ENCODE data around the gene HHAT. TPM values are rescaled to one million over a fixed set of nuclear protein-coding genes. Genes with fewer than 3 reads are reported as not detected.

Gene HHAT
- total and polyA plus RNA-seq, 2 donors (not counting 3 experiments of a cell fraction or from before 2014, with no cell fraction given) = 2.4 to 4.3 TPM

DNA sequence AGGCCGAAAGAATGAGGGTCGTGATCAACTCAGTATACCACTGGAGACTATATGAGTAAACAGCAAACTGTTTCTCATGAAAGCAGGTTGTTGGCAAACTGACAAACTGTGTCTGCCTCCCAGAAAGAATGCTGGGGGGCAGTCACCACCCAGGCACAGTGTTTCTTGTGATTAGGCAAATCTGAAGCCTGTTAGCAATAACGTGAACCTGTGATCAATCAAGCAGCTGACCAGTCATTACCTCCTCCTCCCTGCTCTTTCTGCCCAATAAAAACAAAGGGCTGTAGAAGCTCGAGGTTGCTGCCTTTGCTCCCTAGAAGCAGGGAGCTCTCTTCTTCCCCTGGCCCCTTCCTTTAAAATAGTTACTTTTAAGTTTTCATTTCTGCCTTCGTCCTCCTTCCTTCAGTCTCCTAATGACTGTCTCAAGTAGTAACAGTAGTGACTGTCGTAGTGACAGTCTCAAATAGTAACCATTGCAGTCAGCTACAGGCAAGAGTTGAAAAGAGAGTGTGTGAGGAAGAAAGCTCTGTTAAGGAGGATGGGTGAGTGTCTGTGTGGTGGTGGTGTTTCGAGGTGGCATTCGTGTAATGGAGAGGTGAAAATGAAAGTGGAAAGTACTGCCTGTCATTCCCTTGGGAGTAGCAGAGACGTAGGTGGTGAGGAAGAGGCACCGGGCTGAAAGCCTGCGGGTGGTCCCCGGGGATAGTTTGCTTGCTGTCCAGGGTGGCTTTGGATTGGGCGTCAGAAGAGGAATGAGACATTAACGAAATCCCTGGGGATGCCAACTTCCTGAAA is 14.5 kb downstream of the HHAT start:
- CTCF ChIA-PET = interaction anchor here (0.7 to 1.2 kb wide), 2 partner anchors 18 to 78 kb away, joined by 3 to 5 read pairs; no protein-coding TSS in a partner anchor
- H3K27ac ChIP-seq (ENCODE audit: insufficient read depth, low read depth, low read length) = no peak overlapping the region
- no peaks in the 10 kb centered on the region for H3K36me3 ChIP-seq (ENCODE audit: control insufficient read depth in 2 of 2, extremely low read depth in 1 of 2, insufficient read depth in 2 of 2, low read length in 2 of 2)
- no peaks in the 10 kb centered on the region for H4K20me1 ChIP-seq (replicated peaks; ENCODE audit: control insufficient read depth, extremely low read depth, insufficient read depth, low read length)
- H3K27me3 ChIP-seq (ENCODE audit: control insufficient read depth in 2 of 2, insufficient read depth in 2 of 2, low read length in 2 of 2) = no peaks in the 10 kb centered on the region
- BruUV-seq (replicated peaks) = no TSS peak
- peak overlapping the region in 1 of 3 experiments; percentile 56 for H3K4me3 ChIP-seq (replicated peaks in 1 of 3; ENCODE audit: insufficient read depth in 1 of 3, low read depth in 1 of 3, low read length in 3 of 3)
- POLR2A ChIA-PET = interaction anchor here (1.7 kb wide), 1 partner anchor 31 kb away, joined by 4 read pairs; no protein-coding TSS in a partner anchor
- no peak overlapping the region for H3K9ac ChIP-seq (replicated peaks; ENCODE audit: extremely low read depth, insufficient read depth, low read length)
- no peaks in the 10 kb centered on the region for H3K9me1 ChIP-seq (replicated peaks; ENCODE audit: control insufficient read depth, extremely low read depth, insufficient read depth, low read length)
- TF ChIP-seq FOS (IDR thresholded peaks at IDR 0.05; ENCODE audit: borderline replicate concordance, insufficient read depth, low read length) (no peak), EZH2 (IDR thresholded peaks at IDR 0.05; ENCODE audit: borderline replicate concordance, low read depth, low read length, severe bottlenecking) (no peak), POLR2A (IDR thresholded peaks at IDR 0.05; ENCODE audit: low read depth, low read length) (no peak), GATA2 (IDR thresholded peaks at IDR 0.05; ENCODE audit: insufficient read depth, insufficient read length, low read depth, low read length) (no peak), JUN (IDR thresholded peaks at IDR 0.05; ENCODE audit: borderline replicate concordance, insufficient read depth, insufficient read length, low read depth) (no peak), POLR2AphosphoS5 (IDR thresholded peaks at IDR 0.05; ENCODE audit: insufficient read depth, low read depth, low read length) (no peak), MYC (IDR thresholded peaks at IDR 0.05; ENCODE audit: low read depth, low read length) (no peak)
- TF ChIP-seq, protein P1, sequence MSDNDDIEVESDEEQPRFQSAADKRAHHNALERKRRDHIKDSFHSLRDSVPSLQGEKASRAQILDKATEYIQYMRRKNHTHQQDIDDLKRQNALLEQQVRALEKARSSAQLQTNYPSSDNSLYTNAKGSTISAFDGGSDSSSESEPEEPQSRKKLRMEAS (IDR thresholded peaks at IDR 0.05; ENCODE audit: insufficient read depth, insufficient read length) = no peak
- TF ChIP-seq, protein P2, sequence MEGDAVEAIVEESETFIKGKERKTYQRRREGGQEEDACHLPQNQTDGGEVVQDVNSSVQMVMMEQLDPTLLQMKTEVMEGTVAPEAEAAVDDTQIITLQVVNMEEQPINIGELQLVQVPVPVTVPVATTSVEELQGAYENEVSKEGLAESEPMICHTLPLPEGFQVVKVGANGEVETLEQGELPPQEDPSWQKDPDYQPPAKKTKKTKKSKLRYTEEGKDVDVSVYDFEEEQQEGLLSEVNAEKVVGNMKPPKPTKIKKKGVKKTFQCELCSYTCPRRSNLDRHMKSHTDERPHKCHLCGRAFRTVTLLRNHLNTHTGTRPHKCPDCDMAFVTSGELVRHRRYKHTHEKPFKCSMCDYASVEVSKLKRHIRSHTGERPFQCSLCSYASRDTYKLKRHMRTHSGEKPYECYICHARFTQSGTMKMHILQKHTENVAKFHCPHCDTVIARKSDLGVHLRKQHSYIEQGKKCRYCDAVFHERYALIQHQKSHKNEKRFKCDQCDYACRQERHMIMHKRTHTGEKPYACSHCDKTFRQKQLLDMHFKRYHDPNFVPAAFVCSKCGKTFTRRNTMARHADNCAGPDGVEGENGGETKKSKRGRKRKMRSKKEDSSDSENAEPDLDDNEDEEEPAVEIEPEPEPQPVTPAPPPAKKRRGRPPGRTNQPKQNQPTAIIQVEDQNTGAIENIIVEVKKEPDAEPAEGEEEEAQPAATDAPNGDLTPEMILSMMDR (IDR thresholded peaks at IDR 0.05; ENCODE audit: extremely low read depth in 1 of 2, insufficient read depth in 1 of 2, low read depth in 1 of 2, low read length in 2 of 2) = no peak
- H2AFZ ChIP-seq (ENCODE audit: low read depth, low read length) = peak overlapping the region; percentile 94
- FAIRE-seq (no peak), DNase-seq (ENCODE audit: low read depth, low spot score) (peak; percentile 19)
- intact Hi-C loops (cut with micrococcal nuclease) (no loop called here), dilution Hi-C loops (cut with MboI; ENCODE audit: extremely low pct_ligation_motif_present, low sequenced_read_pairs) (no loop called here)
- no peaks in the 10 kb centered on the region for H3K9me3 ChIP-seq (replicated peaks; ENCODE audit: control insufficient read depth, insufficient read depth, low read length)
- peak overlapping the region; percentile 42 for H3K4me2 ChIP-seq (ENCODE audit: insufficient read depth, low read length)
- no peaks in the 10 kb centered on the region for H3K4me1 ChIP-seq (ENCODE audit: control insufficient read depth, extremely low read depth, insufficient read depth, low read length)
- no peaks in the 10 kb centered on the region for H3K79me2 ChIP-seq (ENCODE audit: control insufficient read depth, insufficient read depth, low read length)
